ENCODE measurements around the gene LHFPL6.

GRCh38 chr13:39448834-39449233 lies 154.2 kb downstream of the LHFPL6 start:
- no peak for TF ChIP-seq CTCF (IDR thresholded peaks at IDR 0.05; ENCODE audit: low read length)
- no peak for TF ChIP-seq EZH2 (IDR thresholded peaks at IDR 0.05; ENCODE audit: borderline replicate concordance, low read length)

Data from OCI-LY1 (cell line).